NAMALWA (cell line): ENCODE results near the gene AKAP13.
"Not testable (repeated sequence)": the region's sequence is repeated elsewhere in the genome, so short reads cannot be mapped to it uniquely, and the experiment has no call there.

Source experiments
- DNase-seq: peaks from one replicate; pipeline ENCODE4 v3.0.0-alpha.2; 2015; ENCODE audit warnings: low spot score

The AKAP13 gene

DNA sequence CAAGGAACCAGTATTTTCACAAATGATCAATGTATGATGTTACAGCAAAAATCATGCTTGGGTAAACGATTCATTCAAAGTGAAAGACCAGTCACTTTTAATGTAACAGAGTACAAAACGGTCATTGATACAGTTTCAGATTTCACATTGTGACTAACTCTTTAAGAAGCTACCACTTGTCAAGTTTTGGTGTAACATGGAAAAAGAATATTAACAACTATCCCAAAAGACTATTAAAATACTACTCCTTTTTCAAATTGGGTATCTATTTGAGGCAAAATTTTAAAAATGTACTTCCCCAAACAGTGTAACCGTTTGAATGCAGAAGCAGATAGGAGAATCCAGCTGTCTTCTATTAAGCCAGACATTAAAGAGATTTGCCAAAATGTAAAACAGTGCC is 31.7 kb downstream of the AKAP13 start:
- DNase-seq, result peak; percentile 52

- peak; percentile 89 for DNase-seq
Measured at GRCh38 chr15:85412956-85413854, 32.8 kb downstream of the AKAP13 start.

- no peak for DNase-seq
Measured at GRCh38 chr15:85414037-85414436, 33.6 kb downstream of the AKAP13 start.

GRCh38 chr15:85414495-85414894 is 34.1 kb downstream of the AKAP13 start:
- peak; percentile 58 for DNase-seq

DNA sequence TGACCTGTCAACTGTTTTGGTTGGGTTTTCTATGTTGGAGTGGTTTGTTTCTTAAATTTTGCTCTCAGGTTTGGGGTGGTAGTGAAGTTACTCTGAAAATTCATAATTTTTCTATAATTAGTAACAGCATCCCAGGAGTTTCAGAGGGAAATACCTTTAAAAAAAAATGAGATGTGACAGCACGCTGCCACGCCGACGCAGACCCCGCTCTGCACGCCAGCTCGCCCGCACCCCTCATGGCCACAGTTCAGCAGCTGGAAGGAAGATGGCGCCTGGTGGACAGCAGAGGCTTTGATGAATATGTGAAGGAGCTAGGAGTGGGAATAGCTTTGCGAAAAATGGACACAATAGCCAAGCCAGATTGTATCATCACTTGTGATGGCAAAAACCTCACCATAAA is 34.6 kb downstream of the AKAP13 start:
- no peak for DNase-seq

- DNase-seq, result no peak
Measured at GRCh38 chr15:85415783-85416182, 35.4 kb downstream of the AKAP13 start.

DNA sequence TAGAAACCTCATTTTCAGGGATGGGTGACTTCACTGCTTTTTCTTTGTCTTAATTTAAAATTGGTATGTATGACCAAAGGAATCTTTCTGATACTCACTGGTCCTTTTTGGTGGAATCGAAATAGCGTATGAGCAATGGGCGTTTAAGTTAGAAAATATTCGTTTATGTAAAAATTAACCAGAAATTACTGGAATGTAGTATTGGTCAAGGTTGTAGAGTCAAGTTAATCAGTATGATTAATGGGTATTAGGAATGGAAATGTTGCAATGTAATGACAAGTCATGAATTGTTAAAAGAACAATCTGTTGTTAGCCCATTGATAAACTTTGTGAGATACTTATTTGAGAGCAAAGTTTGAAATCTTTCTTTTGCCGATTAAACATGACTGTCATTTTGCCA is 36.9 kb downstream of the AKAP13 start:
- no peak for DNase-seq

DNA sequence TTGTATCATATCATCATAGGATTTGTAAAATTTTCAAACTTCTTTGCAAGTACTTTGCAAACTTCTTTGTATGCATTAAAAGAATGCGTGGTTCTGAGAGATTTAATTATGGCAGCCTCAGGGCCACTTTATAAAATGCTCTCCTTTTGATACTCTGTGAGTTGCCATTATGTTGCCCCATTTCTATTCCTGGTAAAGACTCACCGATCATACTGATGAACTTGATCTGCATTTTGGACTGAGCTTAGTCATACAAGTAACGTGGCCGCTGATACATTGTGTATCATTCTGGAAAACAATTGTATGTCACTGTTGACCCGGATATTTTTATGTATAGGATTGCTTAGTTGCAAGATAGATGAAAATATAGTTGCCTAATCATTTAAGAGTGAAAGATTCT is 38.8 kb downstream of the AKAP13 start:
- no peak for DNase-seq

DNA sequence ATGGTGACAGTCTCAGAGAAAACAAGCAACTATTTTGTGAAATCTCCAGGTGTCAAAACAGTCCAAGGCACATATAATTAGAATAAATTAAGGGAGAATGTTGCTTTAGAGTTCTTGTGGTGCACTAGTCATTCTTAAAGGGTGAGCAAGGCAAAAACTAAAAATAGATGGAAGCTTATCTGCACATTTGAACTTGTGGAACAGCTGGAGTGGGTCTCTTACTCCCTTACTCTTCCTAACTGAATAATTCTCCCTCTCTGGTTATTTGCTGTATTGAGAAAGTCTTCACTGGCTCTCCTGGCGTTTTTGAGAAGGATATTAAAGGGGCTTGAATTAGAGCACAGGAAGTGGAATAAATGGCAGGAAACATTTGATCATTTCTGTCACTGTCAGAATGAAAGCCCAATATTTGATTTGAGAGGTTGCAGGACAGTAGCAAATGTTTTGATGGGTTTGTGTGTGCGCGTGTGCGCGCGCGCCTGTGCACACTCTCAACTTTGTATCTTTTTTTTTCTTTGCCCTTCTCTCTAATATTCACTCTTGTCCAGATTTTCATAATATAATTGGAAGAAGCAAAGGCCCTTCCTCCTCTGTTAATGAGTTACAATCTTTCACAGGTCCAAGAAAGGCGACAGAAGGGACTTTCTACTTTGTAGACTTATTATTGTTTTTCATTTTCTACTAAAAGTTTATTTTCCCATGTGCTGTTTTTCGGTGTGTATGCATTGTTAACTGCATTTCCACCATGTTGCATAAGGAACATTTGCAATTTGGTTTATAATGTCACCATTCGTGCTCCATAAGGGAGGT is 40.9 kb downstream of the AKAP13 start:
- no peak for DNase-seq

DNA sequence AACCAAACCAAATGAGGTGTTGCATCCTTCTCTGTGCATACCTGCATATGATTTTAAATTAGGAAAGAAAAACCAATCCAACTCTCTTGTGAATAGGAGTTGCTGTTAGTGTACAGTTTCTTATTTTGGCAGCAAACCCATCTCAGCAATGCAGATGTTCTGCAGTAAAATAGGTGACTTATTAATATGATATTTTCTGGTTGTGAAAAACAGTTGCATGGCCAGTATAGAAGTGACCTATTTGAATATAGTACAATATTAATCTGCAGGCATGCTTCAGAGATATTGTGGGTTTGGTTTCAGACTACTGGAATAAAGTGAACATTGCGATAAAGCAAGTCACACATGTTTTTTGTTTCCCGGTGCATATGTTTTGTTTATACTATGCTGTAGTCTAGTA is 42.2 kb downstream of the AKAP13 start:
- DNase-seq, result no peak

DNA sequence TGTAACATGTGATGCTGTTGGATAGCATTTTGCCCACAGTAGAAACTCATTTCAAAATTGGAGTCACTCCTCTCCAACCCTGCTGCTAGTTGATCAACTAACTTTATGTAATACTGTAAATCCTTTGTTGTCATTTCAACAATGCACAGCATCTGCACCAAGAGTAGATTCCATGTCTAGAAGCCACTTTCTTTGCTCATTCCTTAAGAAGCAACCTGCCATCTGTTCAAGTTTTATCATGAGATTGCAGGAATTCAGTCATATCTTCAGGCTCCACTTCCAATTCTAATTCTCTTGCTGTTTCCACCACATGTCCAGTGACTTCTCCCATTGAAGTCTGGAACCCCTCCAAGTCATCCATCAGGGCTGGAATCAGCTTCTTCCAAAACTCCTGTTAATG is 42.9 kb downstream of the AKAP13 start:
- DNase-seq, result no peak

- no peak for DNase-seq
Measured at GRCh38 chr15:85424154-85424553, 43.8 kb downstream of the AKAP13 start.

GRCh38 chr15:85426481-85426880 is 46.1 kb downstream of the AKAP13 start:
- no peak for DNase-seq

- no peak for DNase-seq
Measured at GRCh38 chr15:85427286-85428028, 47.1 kb downstream of the AKAP13 start.

- DNase-seq, result no peak
Measured at GRCh38 chr15:85429522-85429921, 49.1 kb downstream of the AKAP13 start.

DNA sequence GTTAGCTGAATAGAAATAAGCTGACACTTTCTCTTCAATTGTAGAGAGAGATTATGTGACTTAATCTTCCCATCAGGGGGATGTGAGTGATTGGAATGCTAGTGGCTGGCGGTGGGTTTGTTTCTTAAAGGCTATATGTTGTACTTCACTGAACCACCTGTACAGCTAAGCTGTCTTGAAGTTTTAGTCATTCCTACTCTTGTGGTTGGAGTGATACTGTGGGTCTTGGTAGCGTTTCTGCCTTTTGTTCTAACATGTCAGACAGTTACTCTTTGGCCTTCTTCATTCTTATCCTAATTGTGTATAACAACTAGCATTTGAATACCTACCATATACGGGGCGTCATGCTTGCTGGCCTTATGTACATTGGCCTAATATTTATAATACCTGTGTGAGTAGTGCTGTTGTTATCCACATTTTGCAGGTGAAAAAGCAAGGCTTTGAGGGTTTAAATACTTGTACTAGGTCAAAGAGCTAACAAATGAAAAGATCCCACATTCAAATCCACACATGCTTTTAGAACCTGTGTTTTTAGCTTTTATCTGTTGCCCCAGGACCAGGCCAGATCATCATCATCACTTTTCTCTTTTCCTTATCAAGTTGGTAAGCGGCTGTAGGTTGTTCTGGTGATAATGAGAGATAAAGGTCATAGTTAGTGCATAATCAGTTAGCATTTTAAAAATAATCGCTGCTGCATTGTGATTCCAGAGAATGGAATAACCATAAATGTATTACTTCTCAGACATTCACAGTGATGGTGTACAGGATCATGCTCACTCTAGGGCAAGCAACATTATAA is 50.2 kb downstream of the AKAP13 start:
- DNase-seq, result no peak

DNA sequence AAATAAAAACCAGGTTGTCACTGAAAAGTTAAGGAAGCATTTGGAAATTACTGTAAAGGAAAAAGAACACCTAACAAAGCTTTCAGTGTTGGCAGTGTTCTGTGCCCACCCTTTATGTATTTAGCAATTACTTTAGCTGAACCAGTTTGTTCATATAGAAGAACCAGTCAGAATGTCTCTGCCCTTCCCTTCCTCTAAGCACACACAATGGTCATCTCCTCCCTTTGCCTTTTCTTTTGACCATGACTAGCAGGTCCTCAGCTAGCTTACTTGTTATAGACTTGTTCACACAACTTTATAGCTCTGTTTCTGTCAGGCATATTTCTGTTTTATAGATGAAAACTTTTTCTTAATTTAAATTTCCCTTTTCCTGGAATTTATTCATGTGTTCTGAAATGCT is 59.6 kb downstream of the AKAP13 start:
- no peak for DNase-seq

- DNase-seq, result peak; percentile 52
Measured at GRCh38 chr15:85440451-85440850, 60.0 kb downstream of the AKAP13 start.

- DNase-seq, result not testable (repeated sequence)
Measured at GRCh38 chr15:85441854-85442253, 61.5 kb downstream of the AKAP13 start.

GRCh38 chr15:85443046-85443445 is 62.6 kb downstream of the AKAP13 start:
- DNase-seq, result peak; percentile 56

GRCh38 chr15:85443593-85444087 is 63.2 kb downstream of the AKAP13 start:
- peak; percentile 79 for DNase-seq
